HepG2 (cell line): ENCODE results near the gene PCDHB1. TPM values are rescaled to one million over a fixed set of nuclear protein-coding genes. Genes with fewer than 3 reads are reported as not detected.

Experiments used
- DNMT1 ChIP-seq: sonication (generic); formaldehyde crosslinking; IDR thresholded peaks from 2 replicates; pipeline ENCODE4 v1.5.1; 2020; ENCODE audit warnings: mild to moderate bottlenecking, missing genetic modification reagents
- HOXA9 ChIP-seq: sonication (generic); formaldehyde crosslinking; IDR thresholded peaks from 2 replicates; pipeline ENCODE4 v1.8.1; 2022; ENCODE audit warnings: missing genetic modification reagents, mild to moderate bottlenecking, moderate library complexity, borderline replicate concordance
- KDM2A ChIP-seq: sonication (generic); formaldehyde crosslinking; IDR thresholded peaks from 2 replicates; pipeline ENCODE4 v1.4.0; 2020; ENCODE audit warnings: low read depth, missing genetic modification reagents, borderline replicate concordance
- NFE2L1 ChIP-seq: sonication (generic); formaldehyde crosslinking; IDR thresholded peaks from 2 replicates; pipeline ENCODE4 v1.4.0; 2020; ENCODE audit warnings: missing genetic modification reagents, mild to moderate bottlenecking, borderline replicate concordance
- POLR2A ChIP-seq, 2 experiments: IDR thresholded peaks; 2 replicates each; pipeline ENCODE4 v1.6.1; 2011; ENCODE audit warnings: low read depth in 2 of 2, low read length in 2 of 2, mild to moderate bottlenecking in 1 of 2, moderate library complexity in 1 of 2; ENCODE audit not compliant: insufficient read depth in 1 of 2
- RFXAP ChIP-seq: sonication (generic); formaldehyde crosslinking; IDR thresholded peaks from 2 replicates; pipeline ENCODE4 v1.4.0; 2020; ENCODE audit warnings: missing genetic modification reagents, borderline replicate concordance
- SMAD9 ChIP-seq: sonication (generic); formaldehyde crosslinking; IDR thresholded peaks from 2 replicates; pipeline ENCODE4 v1.5.1; 2020; ENCODE audit warnings: mild to moderate bottlenecking, missing genetic modification reagents
- THAP9 ChIP-seq: sonication (generic); formaldehyde crosslinking; IDR thresholded peaks from 2 replicates; pipeline ENCODE4; 2020; ENCODE audit warnings: missing genetic modification reagents, mild to moderate bottlenecking, borderline replicate concordance
- YEATS4 ChIP-seq: sonication (generic); formaldehyde crosslinking; IDR thresholded peaks from 2 replicates; pipeline ENCODE4 v1.4.0; 2020; ENCODE audit warnings: missing genetic modification reagents, borderline replicate concordance
- ZNF20 ChIP-seq: sonication (generic); formaldehyde crosslinking; IDR thresholded peaks from 2 replicates; pipeline ENCODE4 v1.4.0; 2020; ENCODE audit warnings: mild to moderate bottlenecking, moderate library complexity, missing genetic modification reagents
- ZNF24 ChIP-seq: fragments of 450-650 bp; IDR thresholded peaks from 2 replicates; pipeline ENCODE4 v1.6.1; 2017; ENCODE audit warnings: antibody characterized with exemption, mild to moderate bottlenecking
- ZNF547 ChIP-seq: sonication (generic); formaldehyde crosslinking; IDR thresholded peaks from 2 replicates; pipeline ENCODE4 v1.5.1; 2020; ENCODE audit warnings: mild to moderate bottlenecking, missing genetic modification reagents
- ZNF558 ChIP-seq: sonication (generic); formaldehyde crosslinking; IDR thresholded peaks from 2 replicates; pipeline ENCODE4 v1.9.0; 2022; ENCODE audit warnings: mild to moderate bottlenecking, missing genetic modification reagents, borderline replicate concordance
- ZNF569 ChIP-seq: sonication (generic); formaldehyde crosslinking; IDR thresholded peaks from 2 replicates; pipeline ENCODE4 v1.5.0; 2020; ENCODE audit warnings: mild to moderate bottlenecking, missing genetic modification reagents, moderate library complexity, borderline replicate concordance
- ZNF572 ChIP-seq: sonication (generic); formaldehyde crosslinking; IDR thresholded peaks from 2 replicates; pipeline ENCODE4 v1.5.1; 2020; ENCODE audit warnings: mild to moderate bottlenecking, missing genetic modification reagents
- ZNF574 ChIP-seq: sonication (generic); formaldehyde crosslinking; IDR thresholded peaks from 2 replicates; pipeline ENCODE4 v1.4.0; 2020; ENCODE audit warnings: missing genetic modification reagents
- ZNF589 ChIP-seq: sonication (generic); formaldehyde crosslinking; conservative IDR thresholded peaks from 2 replicates; pipeline ENCODE4 v1.8.0; 2022; ENCODE audit warnings: mild to moderate bottlenecking, moderate library complexity, missing genetic modification reagents
- ZNF607 ChIP-seq: sonication (generic); formaldehyde crosslinking; IDR thresholded peaks from 2 replicates; pipeline ENCODE4 v1.5.1; 2020; ENCODE audit warnings: missing genetic modification reagents, mild to moderate bottlenecking, borderline replicate concordance
- ZNF691 ChIP-seq: sonication (generic); formaldehyde crosslinking; IDR thresholded peaks from 2 replicates; pipeline ENCODE4 v1.4.0; 2020; ENCODE audit warnings: missing genetic modification reagents, low read depth, mild to moderate bottlenecking, borderline replicate concordance
- ZNF704 ChIP-seq: sonication (generic); formaldehyde crosslinking; IDR thresholded peaks from 2 replicates; pipeline ENCODE4 v1.8.1; 2023; ENCODE audit warnings: mild to moderate bottlenecking, inconsistent platforms, moderate library complexity, missing genetic modification reagents, borderline replicate concordance
- ZNF781 ChIP-seq: sonication (generic); formaldehyde crosslinking; IDR thresholded peaks from 2 replicates; pipeline ENCODE4 v1.5.1; 2020; ENCODE audit warnings: borderline replicate concordance, mild to moderate bottlenecking, missing genetic modification reagents; ENCODE audit errors: not compliant biosample characterization
- ZZZ3 ChIP-seq: sonication (generic); formaldehyde crosslinking; IDR thresholded peaks from 2 replicates; pipeline ENCODE4 v1.4.0; 2020; ENCODE audit warnings: missing genetic modification reagents, mild to moderate bottlenecking, borderline replicate concordance
- polyA plus RNA-seq, 8 experiments: library from polyadenylated mRNA; depleted of rRNA in 3 of 8; stranded (reverse) in 7 of 8; unstranded in 1 of 8; fragments of >200 nt; fragmentation: Illumina TruSeq in 4 of 8; extraction: Trizol in 4 of 8; gene quantifications; 2 replicates each; pipeline versions ENCODE4 v1.2.1 to v1.2.3, GENCODE V29; 2011 to 2016; ENCODE audit warnings: low read depth in 4 of 8, missing spikeins in 1 of 8, mixed read lengths in 1 of 8; ENCODE audit not compliant: insufficient read depth in 1 of 8
- total RNA-seq, 5 experiments: library from RNA; depleted of rRNA; stranded (reverse); fragments of >200 nt; fragmentation: Illumina TruSeq; extraction: Trizol; gene quantifications; 2 replicates each; pipeline ENCODE4 v1.2.3, GENCODE V29; 2016; ENCODE audit warnings: low read depth in 1 of 5

Gene PCDHB1
- total and polyA plus RNA-seq, 2 of the 13 experiments (the other 11 are each of a cell fraction or from before 2014, with no cell fraction given) = not detected

- TF ChIP-seq ZNF574 (CRISPR knock-in tag) (peak; percentile 66), ZNF547 (CRISPR knock-in tag) (no peak), ZNF558 (no peak), ZNF607 (CRISPR knock-in tag) (no peak), ZNF691 (CRISPR knock-in tag) (no peak), NFE2L1 (CRISPR knock-in tag) (no peak), DNMT1 (CRISPR knock-in tag) (no peak), SMAD9 (no peak), ZNF24 (0 out of 2 replicates have a peak, but pooled peaks have one; percentile 14), ZNF781 (no peak), ZNF704 (no peak), ZNF569 (CRISPR knock-in tag) (no peak), YEATS4 (CRISPR knock-in tag) (0 out of 2 replicates have a peak, but pooled peaks have one; percentile 32), ZNF572 (CRISPR knock-in tag) (no peak), THAP9 (CRISPR knock-in tag) (no peak), ZZZ3 (no peak), POLR2A (IDR thresholded peaks at IDR 0.05; ENCODE audit: insufficient read depth in 1 of 2, low read depth in 2 of 2, low read length in 2 of 2) (peak; percentile 38 to 58; a peak in 3 of 4 replicates), ZNF589 (no peak), HOXA9 (no peak), RFXAP (no peak), KDM2A (CRISPR knock-in tag) (peak; percentile 48; the same call in 1 of the 2 replicates), ZNF20 (CRISPR knock-in tag) (no peak)
Measured at GRCh38 chr5:141084487-141084989, 33.4 kb downstream of the PCDHB1 start (continued).
